ENCODE data around the gene CHTF18. TPM values are rescaled to one million over a fixed set of nuclear protein-coding genes. Genes with fewer than 3 reads are reported as not detected.

Gene CHTF18
- total RNA-seq, 1 donor from 2014 or later: 12.3 TPM

DNA sequence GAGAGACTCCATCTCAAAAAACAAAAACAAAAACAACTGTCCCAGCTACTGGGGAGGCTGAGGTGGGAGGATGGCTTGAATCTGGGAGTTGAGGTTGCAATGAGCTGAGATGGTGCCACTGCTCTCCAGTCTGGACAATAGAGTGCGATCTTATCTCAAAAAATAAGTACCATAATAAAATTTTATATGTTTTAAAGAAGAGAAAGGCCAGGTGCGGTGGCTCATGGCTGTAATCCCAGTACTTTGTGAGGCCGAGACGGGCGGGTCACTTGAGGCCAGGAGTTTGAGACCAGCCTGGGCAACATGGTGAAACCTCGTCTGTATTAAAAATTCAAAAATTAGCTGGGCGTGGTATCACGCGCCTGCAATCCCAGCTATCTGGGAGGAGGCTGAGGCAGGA, 11.6 kb upstream of the CHTF18 start:
- Histone ChIP-seq H3K27ac (no peak overlapping the region), H3K27me3 (peaks cover 8% of the 10 kb centered on the region), H3K4me1 (no peaks in the 10 kb centered on the region), H3K36me3 (no peaks in the 10 kb centered on the region), H3K4me3 (no peak overlapping the region), H3K9me3 (no peaks in the 10 kb centered on the region)
- intact Hi-C loops (cut with DNase I): no loop called here
- no peak for DNase-seq
- no peak for ATAC-seq
- TF ChIP-seq CTCF (IDR thresholded peaks at IDR 0.05): no peak

DNA sequence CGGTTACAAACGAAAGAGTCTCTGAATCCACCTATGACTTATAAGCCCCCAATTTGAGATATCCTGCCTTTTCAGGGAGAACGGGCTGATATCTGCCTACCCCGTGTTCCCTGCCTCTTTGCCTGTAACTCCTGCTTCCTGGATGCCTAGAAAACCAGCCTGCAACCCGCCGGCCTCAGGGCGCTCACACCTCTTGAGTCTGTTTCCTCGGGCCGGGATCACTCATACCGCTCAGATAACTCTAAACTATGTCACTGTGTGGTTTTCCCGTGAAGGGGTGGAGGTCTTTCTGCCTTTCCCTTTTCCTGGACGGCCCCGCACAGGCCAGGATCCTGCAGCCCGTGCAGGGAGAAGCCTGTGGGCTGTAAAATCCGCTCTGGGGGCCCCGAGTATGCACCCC, 10.6 kb upstream of the CHTF18 start:
- Histone ChIP-seq H3K27ac (no peak overlapping the region), H3K9me3 (no peaks in the 10 kb centered on the region), H3K27me3 (peaks cover 17% of the 10 kb centered on the region), H3K4me1 (no peaks in the 10 kb centered on the region), H3K4me3 (no peak overlapping the region), H3K36me3 (no peaks in the 10 kb centered on the region)
- ATAC-seq (no peak), DNase-seq (no peak)
- TF ChIP-seq CTCF (IDR thresholded peaks at IDR 0.05): no peak
- intact Hi-C loops (cut with DNase I): no loop called here

DNA sequence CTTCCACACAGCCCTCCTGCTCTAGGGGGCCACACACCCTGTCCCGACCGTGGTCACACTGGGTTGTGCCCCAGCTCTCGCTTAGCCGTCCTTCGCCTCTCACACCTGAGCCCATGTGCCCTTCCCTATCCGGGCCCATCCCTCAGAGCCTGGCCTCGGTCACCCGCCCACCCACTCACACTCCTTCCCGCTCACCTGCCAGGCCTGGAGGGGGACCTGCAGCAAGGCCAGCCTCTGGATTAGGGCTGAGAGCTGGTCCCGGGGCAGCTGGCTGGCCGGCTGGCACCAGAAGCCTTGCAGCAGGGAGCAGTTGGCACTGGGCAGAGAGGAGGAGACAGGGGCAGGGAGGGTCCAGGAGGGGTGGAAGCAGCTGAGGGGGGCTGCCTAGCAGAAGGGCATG, 10.0 kb upstream of the CHTF18 start:
- no peak for DNase-seq
- H3K27ac ChIP-seq: no peak overlapping the region
- no peaks in the 10 kb centered on the region for H3K4me1 ChIP-seq
- no peaks in the 10 kb centered on the region for H3K9me3 ChIP-seq
- no peak for TF ChIP-seq CTCF (IDR thresholded peaks at IDR 0.05)
- intact Hi-C loops (cut with DNase I): no loop called here
- no peak overlapping the region for H3K4me3 ChIP-seq
- H3K36me3 ChIP-seq: no peaks in the 10 kb centered on the region
- ATAC-seq: no peak
- peaks cover 23% of the 10 kb centered on the region for H3K27me3 ChIP-seq

DNA sequence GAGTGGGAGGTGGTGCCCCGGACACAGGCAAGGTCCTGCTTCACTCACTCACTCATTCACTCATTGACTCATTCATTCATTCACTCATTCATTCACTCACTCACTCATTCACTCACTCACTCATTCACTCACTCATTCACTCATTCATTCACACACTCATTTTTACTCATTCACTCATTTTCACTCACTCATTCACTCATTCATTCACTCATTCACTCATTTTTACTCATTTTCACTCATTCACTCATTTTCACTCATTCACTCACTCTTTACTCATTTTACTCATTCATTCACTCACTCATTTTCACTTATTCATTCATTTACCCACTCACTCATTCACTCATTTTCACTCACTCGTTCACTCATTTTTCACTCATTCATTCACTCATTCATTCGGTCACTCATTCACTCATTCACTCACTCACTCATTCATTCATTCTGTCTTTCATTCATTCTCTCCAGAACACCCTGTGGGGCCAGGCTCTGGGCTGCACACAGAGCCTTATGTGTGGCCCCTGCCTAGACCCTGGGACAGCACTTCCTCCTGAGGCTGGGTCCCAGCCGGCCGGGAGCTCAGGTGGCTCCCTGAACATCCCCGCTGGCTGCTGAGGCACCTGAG, 9.4 kb upstream of the CHTF18 start:
- no peak for ATAC-seq
- TF ChIP-seq CTCF (IDR thresholded peaks at IDR 0.05): no peak

DNA sequence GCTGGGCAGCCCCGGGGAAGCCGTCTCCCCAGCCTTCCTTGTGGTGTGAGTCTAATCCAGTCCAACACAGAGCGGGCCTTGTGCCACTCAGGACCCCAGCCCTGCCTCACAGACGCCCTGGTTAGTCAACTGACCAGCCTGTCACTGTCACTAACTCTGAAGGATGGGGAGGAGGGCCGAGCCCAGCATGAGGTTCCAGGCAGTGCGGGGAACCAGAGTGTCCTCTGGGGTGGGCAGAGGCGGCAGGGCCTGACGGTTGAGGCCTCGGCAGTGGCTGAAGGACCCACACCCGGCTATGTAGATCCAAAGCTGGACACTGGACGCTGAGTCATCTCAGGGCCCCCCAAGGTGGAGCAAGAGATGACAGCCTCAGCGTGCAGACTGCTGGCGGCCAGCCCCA, 8.9 kb upstream of the CHTF18 start:
- no peaks in the 10 kb centered on the region for H3K9me3 ChIP-seq
- TF ChIP-seq CTCF (IDR thresholded peaks at IDR 0.05): no peak
- intact Hi-C loops (cut with DNase I): no loop called here
- H3K27ac ChIP-seq: no peak overlapping the region
- DNase-seq (no peak), ATAC-seq (no peak)
- no peaks in the 10 kb centered on the region for H3K4me1 ChIP-seq
- no peak overlapping the region for H3K4me3 ChIP-seq
- H3K36me3 ChIP-seq: no peaks in the 10 kb centered on the region
- H3K27me3 ChIP-seq: peaks cover 26% of the 10 kb centered on the region

More for the DNA sequence above, 9.4 kb upstream of the CHTF18 start:
- no peaks in the 10 kb centered on the region for H3K36me3 ChIP-seq
- no peaks in the 10 kb centered on the region for H3K4me1 ChIP-seq
- intact Hi-C loops (cut with DNase I): no loop called here
- H3K27me3 ChIP-seq: peaks cover 26% of the 10 kb centered on the region
- H3K9me3 ChIP-seq: no peaks in the 10 kb centered on the region
- DNase-seq: no peak
- H3K27ac ChIP-seq: no peak overlapping the region
- no peak overlapping the region for H3K4me3 ChIP-seq

DNA sequence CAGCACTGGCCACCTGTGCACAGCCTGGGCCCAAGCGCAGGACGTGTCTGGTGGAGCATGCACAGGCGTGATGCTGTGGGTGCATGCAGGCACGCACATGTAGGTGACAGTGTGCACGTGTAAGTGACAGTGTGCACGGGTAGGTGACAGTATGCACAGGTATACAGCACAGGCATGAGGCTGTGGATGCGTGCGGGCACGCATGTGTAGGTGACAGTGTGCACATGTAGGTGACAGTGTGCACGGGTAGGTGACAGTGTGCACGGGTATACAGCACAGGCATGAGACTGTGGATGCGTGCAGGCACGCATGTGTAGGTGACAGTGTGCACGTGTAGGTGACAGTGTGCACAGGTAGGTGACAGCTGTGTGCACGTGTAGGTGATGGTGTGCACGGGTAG, 8.1 kb upstream of the CHTF18 start:
- intact Hi-C loops (cut with DNase I): loop anchor here (10.0 kb wide), 1 partner anchor 65 kb away; the partner anchor contains the start of gene METRN
- TF ChIP-seq CTCF (IDR thresholded peaks at IDR 0.05): no peak
- peaks cover 26% of the 10 kb centered on the region for H3K27me3 ChIP-seq
- DNase-seq: no peak
- no peaks in the 10 kb centered on the region for H3K4me1 ChIP-seq
- no peak overlapping the region for H3K27ac ChIP-seq
- H3K9me3 ChIP-seq: no peaks in the 10 kb centered on the region
- no peak overlapping the region for H3K4me3 ChIP-seq
- no peak for ATAC-seq
- no peaks in the 10 kb centered on the region for H3K36me3 ChIP-seq
